Neural cell (in vitro differentiated cells): Measurements from ENCODE around the gene DMTF1. TPM values are rescaled to one million over a fixed set of nuclear protein-coding genes. Genes with fewer than 3 reads are reported as not detected.

ENCODE experiments used
- H2AFZ ChIP-seq: fragments of 200-600, 300-800 bp; sonication (generic), shearing (Covaris generic); 2 replicates; pipeline ENCODE4 v1.6.0; 2014; ENCODE audit warnings: low read depth, mild to moderate bottlenecking, antibody characterized with exemption, low read length, moderate library complexity
- H3F3A ChIP-seq: fragments of 200-600 bp; shearing (Covaris generic); 2 replicates; pipeline ENCODE4 v1.6.1; 2016; ENCODE audit warnings: mild to moderate bottlenecking, moderate library complexity, mixed read lengths, antibody characterized with exemption, low read length; ENCODE audit not compliant: insufficient read depth, poor library complexity, severe bottlenecking
- H3K27ac ChIP-seq: fragments of 200-600, 300-800 bp; sonication (generic), shearing (Covaris generic); 2 replicates; pipeline ENCODE4 v1.5.1; 2014; ENCODE audit warnings: mild to moderate bottlenecking, low read length, moderate library complexity
- H3K27me3 ChIP-seq: fragments of 300-800, 200-600 bp; sonication (generic), shearing (Covaris generic); 2 replicates; pipeline ENCODE4 v1.6.0; 2014; ENCODE audit warnings: mild to moderate bottlenecking, low read depth, low read length, moderate library complexity; ENCODE audit not compliant: insufficient read depth
- H3K36me3 ChIP-seq: fragments of 300-800, 200-600 bp; sonication (generic), shearing (Covaris generic); 2 replicates; pipeline ENCODE4 v1.5.1; 2014; ENCODE audit warnings: mild to moderate bottlenecking, antibody characterized with exemption, low read length, moderate library complexity; ENCODE audit not compliant: insufficient read depth
- H3K4me2 ChIP-seq: fragments of 300-800, 200-600 bp; sonication (generic), shearing (Covaris generic); 2 replicates; pipeline ENCODE4 v1.6.0; 2014; ENCODE audit warnings: mild to moderate bottlenecking, low read length
- H3K4me3 ChIP-seq: fragments of 300-800, 200-600 bp; sonication (generic), shearing (Covaris generic); 2 replicates; pipeline ENCODE4 v1.5.1; 2014; ENCODE audit warnings: mild to moderate bottlenecking, low read length, moderate library complexity
- H3K79me2 ChIP-seq: fragments of 200-600 bp; shearing (Covaris generic); replicated peaks from 2 replicates; pipeline ENCODE4 v1.6.0; 2014; ENCODE audit warnings: mild to moderate bottlenecking, low read length, moderate library complexity; ENCODE audit not compliant: insufficient read depth
- H3K9ac ChIP-seq: fragments of 300-800, 200-600 bp; sonication (generic), shearing (Covaris generic); 2 replicates; pipeline ENCODE4 v1.6.1; 2016; ENCODE audit warnings: mild to moderate bottlenecking, low read length, mixed read lengths
- H3K9me2 ChIP-seq: fragments of 200-600 bp; shearing (Covaris generic); 2 replicates; pipeline ENCODE4 v1.6.1; 2016; ENCODE audit warnings: mild to moderate bottlenecking, low read length, mixed read lengths; ENCODE audit not compliant: insufficient read depth
- H3K9me3 ChIP-seq: fragments of 200-600, 300-800 bp; sonication (generic), shearing (Covaris generic); 2 replicates; pipeline ENCODE4 v1.6.1; 2016; ENCODE audit warnings: mild to moderate bottlenecking, mixed run types, low read length, moderate library complexity, mixed read lengths
- H4K20me1 ChIP-seq: fragments of 200-600 bp; shearing (Covaris generic); 2 replicates; pipeline ENCODE4 v1.6.1; 2016; ENCODE audit warnings: mild to moderate bottlenecking, mixed run types; ENCODE audit not compliant: insufficient read depth
- CTCF ChIP-seq: fragments of 450-650 bp; IDR thresholded peaks from 2 replicates; pipeline ENCODE4 v1.5.1; 2014; ENCODE audit warnings: antibody characterized with exemption, mild to moderate bottlenecking, moderate library complexity; ENCODE audit not compliant: poor library complexity, severe bottlenecking
- EP300 ChIP-seq: fragments of 450-650 bp; conservative IDR thresholded peaks from 2 replicates; pipeline ENCODE4 v1.6.1; 2014; ENCODE audit warnings: antibody characterized with exemption, mild to moderate bottlenecking, moderate library complexity; ENCODE audit not compliant: poor library complexity, severe bottlenecking
- EZH2 ChIP-seq: fragments of 200-600, 300-800 bp; shearing (Covaris generic), sonication (generic); IDR thresholded peaks from 2 replicates; pipeline ENCODE4 v1.6.1; 2014; ENCODE audit warnings: antibody characterized with exemption, low read length, borderline replicate concordance, mild to moderate bottlenecking; ENCODE audit not compliant: insufficient read depth, poor library complexity, severe bottlenecking
- MXI1 ChIP-seq: fragments of 450-650 bp; conservative IDR thresholded peaks from 2 replicates; pipeline ENCODE4 v1.6.1; 2014; ENCODE audit warnings: antibody characterized with exemption, mild to moderate bottlenecking; ENCODE audit not compliant: poor library complexity, severe bottlenecking
- POLR2AphosphoS5 ChIP-seq: IDR thresholded peaks from 2 replicates; pipeline ENCODE4 v1.6.1; 2012
- RAD21 ChIP-seq: fragments of 450-650 bp; conservative IDR thresholded peaks from 2 replicates; pipeline ENCODE4 v1.6.1; 2014; ENCODE audit warnings: antibody characterized with exemption, mild to moderate bottlenecking, moderate library complexity
- REST ChIP-seq: IDR thresholded peaks from 2 replicates; pipeline ENCODE4 v1.6.1; 2012; ENCODE audit warnings: borderline replicate concordance
- SMC3 ChIP-seq: fragments of 450-650 bp; conservative IDR thresholded peaks from 2 replicates; pipeline ENCODE4 v1.6.1; 2014; ENCODE audit warnings: antibody characterized with exemption, mild to moderate bottlenecking, moderate library complexity; ENCODE audit not compliant: poor library complexity
- TAF1 ChIP-seq: IDR thresholded peaks from 2 replicates; pipeline ENCODE4 v1.6.1; 2012; ENCODE audit warnings: low read depth
- polyA plus RNA-seq: library from polyadenylated mRNA; depleted of rRNA; stranded (reverse); fragments of >200 nt; gene quantifications from 2 replicates; pipeline ENCODE4 v1.2.3, GENCODE V29; 2014

The DMTF1 gene
- polyA plus RNA-seq, 1 donor from 2014 or later, result 314 TPM

- Histone ChIP-seq H3K4me2 (no peak overlapping the region), H3F3A (no peaks in the 10 kb centered on the region), H3K9me3 (no peaks in the 10 kb centered on the region), H3K79me2 (no peaks in the 10 kb centered on the region), H3K9ac (no peak overlapping the region), H3K27ac (no peak overlapping the region), H4K20me1 (no peaks in the 10 kb centered on the region), H3K27me3 (no peaks in the 10 kb centered on the region), H3K4me3 (no peak overlapping the region), H3K9me2 (no peaks in the 10 kb centered on the region), H2AFZ (no peak overlapping the region), H3K36me3 (no peaks in the 10 kb centered on the region)
- TF ChIP-seq POLR2AphosphoS5, result no peak
Measured at GRCh38 chr7:87213252-87213651, 61.0 kb downstream of the DMTF1 start.

- Histone ChIP-seq H3K27ac (no peak overlapping the region), H2AFZ (no peak overlapping the region), H3K9ac (no peak overlapping the region), H3K4me3 (no peak overlapping the region), H3K4me2 (no peak overlapping the region), H3K79me2 (no peaks in the 10 kb centered on the region), H3K9me2 (no peaks in the 10 kb centered on the region), H3F3A (no peaks in the 10 kb centered on the region), H4K20me1 (no peaks in the 10 kb centered on the region), H3K36me3 (no peaks in the 10 kb centered on the region), H3K27me3 (peaks cover 1% of the 10 kb centered on the region), H3K9me3 (no peaks in the 10 kb centered on the region)
- TF ChIP-seq CTCF (no peak), SMC3 (no peak), EP300 (no peak), REST (no peak), RAD21 (no peak), MXI1 (no peak), TAF1 (no peak), POLR2AphosphoS5 (no peak), EZH2 (no peak)
Measured at GRCh38 chr7:87213811-87214210, 61.6 kb downstream of the DMTF1 start.

GRCh38 chr7:87215046-87215445 is 62.8 kb downstream of the DMTF1 start:
- no peak for TF ChIP-seq SMC3
- TF ChIP-seq POLR2AphosphoS5, result no peak
- TF ChIP-seq TAF1, result no peak
- no peak for TF ChIP-seq EP300
- no peak for TF ChIP-seq REST
- no peak for TF ChIP-seq CTCF
- no peak for TF ChIP-seq MXI1
- TF ChIP-seq RAD21, result no peak
- no peak for TF ChIP-seq EZH2
- Histone ChIP-seq H3K79me2 (no peaks in the 10 kb centered on the region), H3K27me3 (peaks cover 14% of the 10 kb centered on the region), H3K4me2 (no peak overlapping the region), H3F3A (no peaks in the 10 kb centered on the region), H3K27ac (no peak overlapping the region), H3K9me3 (no peaks in the 10 kb centered on the region), H3K9me2 (no peaks in the 10 kb centered on the region), H4K20me1 (no peaks in the 10 kb centered on the region), H3K36me3 (no peaks in the 10 kb centered on the region), H3K4me3 (no peak overlapping the region), H3K9ac (no peak overlapping the region), H2AFZ (no peak overlapping the region)
